Measurements from ENCODE around the gene USP26.
"Not testable (repeated sequence)": the region's sequence is repeated elsewhere in the genome, so short reads cannot be mapped to it uniquely, and the experiment has no call there.

The USP26 gene

GRCh38 chrX:133033010-133033409 lies 63.9 kb downstream of the USP26 start:
- no peak for DNase-seq

- DNase-seq: no peak
These were observed 78.7 kb downstream of the USP26 start for GRCh38 chrX:133018229-133018628.

GRCh38 chrX:133007458-133007857 lies 89.5 kb downstream of the USP26 start:
- DNase-seq: no peak

DNA sequence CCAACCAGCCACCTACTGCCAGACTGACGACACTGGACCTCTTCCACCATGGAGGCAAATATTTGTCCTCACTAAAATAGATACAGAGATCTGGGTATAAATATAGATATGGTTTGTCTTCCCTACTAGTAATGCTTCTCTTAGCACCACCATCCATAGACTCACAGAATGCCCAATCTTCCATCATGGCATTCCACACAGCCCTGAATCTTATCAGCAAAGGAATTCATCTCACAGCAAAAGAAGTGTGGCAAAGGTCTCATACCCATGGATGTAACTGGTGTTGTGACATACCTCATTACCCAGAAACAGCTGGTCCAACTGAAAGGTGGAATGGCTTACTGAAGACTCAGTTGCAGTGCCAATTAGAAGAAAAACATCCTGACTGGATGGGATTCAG lies 91.3 kb downstream of the USP26 start:
- no peak for DNase-seq

DNA sequence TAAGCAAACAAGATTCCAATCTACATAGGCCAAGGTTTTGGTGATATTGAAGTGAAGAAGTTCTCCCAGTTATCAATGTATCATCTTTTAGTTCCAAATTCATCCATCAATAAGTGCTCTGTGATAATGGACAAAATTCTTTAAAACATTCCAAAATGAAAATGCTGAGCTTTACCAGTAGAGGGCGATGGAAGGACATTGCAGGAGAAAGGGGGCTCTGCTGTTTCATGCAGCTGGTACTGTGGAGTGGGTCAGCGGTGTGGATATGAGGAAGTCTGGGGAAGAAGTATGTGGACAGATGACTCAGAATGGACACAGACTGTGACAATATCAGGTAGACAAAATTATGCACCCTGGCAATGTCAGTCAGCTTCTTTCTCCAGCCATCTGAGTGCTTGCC lies 91.9 kb downstream of the USP26 start:
- peak; percentile 1 for DNase-seq

GRCh38 chrX:132999209-132999608 lies 97.7 kb downstream of the USP26 start:
- no peak for DNase-seq

DNA sequence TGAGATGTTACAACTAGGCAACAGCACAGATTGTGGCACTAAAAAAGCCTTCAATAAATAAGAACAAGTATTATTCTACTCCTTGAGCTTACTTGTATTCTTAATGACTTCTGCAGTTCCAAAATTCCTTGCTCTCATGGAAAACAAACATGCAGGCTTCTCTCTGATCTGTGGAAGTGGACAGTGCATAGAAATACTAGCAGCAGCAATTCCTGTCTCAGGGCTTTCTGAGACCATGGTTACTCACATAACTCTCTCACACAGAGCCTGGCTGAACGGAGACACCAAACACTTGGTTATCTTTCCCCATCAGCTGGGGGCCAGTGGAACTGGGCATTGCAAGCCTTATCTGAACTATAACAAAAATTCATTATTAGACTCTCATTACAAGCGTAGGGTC lies 106.1 kb downstream of the USP26 start:
- DNase-seq: no peak

- DNase-seq: no peak
These were observed 110.4 kb downstream of the USP26 start for GRCh38 chrX:132986556-132986955.

DNA sequence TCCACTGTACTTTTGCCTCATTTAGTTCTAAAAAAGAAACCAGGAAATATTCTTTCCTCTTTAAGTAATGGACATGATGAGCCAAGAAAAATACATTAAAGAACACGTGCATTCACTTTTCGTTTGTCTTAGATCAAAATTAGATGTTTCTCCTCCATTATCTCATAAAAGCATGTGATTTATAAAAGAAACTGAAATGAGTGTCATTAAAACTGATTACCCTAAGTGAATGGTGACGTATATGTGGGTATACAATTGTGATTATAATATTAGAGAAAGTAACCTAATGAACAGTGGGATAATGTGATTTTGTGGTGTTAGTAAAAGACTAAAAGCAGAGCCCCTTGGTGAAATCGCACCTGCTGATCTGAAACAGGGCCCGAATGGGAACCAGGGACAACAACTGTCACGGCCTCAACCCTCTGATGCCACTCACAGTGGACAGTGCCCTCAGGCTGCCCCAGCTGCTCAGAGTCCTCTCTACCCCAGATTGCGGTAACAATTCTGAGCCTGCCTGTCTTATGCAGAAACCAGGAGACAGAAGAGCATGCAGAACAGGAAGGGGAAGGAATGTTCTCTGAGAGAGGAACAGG lies 112.8 kb downstream of the USP26 start:
- no peak for DNase-seq

DNA sequence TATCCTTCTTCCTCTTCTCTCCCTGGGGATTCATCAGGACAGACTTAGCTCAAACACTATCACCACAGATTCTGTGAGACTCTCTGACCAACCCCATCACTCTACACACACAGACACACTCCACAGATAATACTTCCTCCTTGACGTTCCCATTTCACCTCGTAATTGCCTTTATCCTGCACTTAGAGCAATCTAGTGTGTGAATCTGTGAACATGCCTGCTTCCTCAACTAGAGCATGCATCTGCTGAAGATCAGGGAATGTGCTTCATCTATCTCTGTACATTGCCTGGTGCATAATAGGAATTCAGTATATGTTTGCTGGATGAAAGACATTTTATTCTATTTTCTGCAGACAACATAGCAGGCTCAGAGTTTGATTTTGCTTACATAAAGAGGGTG lies 113.4 kb downstream of the USP26 start:
- no peak for DNase-seq

DNA sequence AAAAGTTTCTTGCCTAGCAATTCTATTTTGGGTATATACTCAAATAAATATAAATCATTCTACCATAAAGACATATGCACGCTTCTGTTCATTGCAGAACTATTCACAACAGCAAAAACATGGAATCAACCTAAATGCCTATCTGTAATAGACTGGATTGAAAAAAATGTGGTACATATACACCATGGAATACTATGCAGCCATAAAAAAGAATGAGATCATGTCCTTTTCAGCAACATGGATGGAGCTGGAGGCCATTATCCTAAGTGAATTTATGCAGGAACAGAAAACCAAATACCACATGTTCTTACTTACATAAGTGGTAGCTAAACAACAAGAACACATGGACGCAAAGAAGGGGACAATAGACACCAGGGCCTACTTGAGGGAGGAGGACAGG lies 116.9 kb downstream of the USP26 start:
- DNase-seq: not testable (repeated sequence)
